NAMALWA (cell line): ENCODE data around the gene BEST1.
A peak's percentile ranks its signal among the peaks of the same experiment; 100 is the strongest.
"Not testable (repeated sequence)": the region's sequence is repeated elsewhere in the genome, so short reads cannot be mapped to it uniquely, and the experiment has no call there.

ENCODE experiments used
- DNase-seq: peaks from one replicate; pipeline ENCODE4 v3.0.0-alpha.2; 2015; ENCODE audit warnings: low spot score

BEST1 gene

DNA sequence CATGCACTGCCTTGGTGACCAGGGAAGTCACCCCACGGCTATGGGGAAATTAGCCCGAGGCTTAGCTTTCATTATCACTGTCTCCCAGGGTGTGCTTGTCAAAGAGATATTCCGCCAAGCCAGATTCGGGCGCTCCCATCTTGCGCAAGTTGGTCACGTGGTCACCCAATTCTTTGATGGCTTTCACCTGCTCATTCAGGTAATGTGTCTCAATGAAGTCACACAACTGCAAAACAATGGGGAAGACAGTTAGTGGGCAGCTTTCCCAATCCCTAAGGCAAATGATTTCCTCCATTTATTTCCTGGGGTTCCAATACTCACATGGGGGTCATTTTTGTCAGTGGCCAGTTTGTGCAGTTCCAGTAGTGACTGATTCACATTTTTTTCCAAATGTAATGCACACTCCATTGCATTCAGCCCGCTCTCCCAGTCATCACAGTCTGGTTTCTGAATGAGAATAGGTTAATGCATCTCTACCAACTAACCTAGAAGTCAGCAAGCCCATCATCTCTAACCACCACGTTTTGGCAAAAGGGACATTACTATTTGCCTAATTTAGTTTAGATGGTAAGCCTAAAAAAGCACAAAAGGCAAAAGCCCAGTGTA, 14.6 kb downstream of the BEST1 start:
- DNase-seq = not testable (repeated sequence)

DNA sequence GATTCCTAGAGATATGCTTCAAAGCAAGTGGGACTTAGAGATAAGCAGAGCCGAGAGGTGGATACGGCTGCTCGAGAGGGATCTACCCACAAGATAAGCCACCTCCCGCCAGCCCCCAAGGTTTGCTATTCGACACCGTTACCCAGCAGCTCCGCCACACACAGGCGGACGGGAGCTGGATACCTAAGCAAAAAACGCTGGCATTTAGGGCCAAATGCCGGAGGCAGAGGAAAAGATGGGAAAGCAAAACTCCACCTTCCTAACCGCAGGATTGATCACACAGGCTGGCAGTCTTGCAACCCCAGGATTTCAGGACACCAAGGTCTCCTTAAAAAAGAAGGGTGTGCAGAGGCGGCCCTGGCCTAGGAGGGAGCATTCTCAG, 16.6 kb downstream of the BEST1 start:
- DNase-seq = peak; percentile 56

DNA sequence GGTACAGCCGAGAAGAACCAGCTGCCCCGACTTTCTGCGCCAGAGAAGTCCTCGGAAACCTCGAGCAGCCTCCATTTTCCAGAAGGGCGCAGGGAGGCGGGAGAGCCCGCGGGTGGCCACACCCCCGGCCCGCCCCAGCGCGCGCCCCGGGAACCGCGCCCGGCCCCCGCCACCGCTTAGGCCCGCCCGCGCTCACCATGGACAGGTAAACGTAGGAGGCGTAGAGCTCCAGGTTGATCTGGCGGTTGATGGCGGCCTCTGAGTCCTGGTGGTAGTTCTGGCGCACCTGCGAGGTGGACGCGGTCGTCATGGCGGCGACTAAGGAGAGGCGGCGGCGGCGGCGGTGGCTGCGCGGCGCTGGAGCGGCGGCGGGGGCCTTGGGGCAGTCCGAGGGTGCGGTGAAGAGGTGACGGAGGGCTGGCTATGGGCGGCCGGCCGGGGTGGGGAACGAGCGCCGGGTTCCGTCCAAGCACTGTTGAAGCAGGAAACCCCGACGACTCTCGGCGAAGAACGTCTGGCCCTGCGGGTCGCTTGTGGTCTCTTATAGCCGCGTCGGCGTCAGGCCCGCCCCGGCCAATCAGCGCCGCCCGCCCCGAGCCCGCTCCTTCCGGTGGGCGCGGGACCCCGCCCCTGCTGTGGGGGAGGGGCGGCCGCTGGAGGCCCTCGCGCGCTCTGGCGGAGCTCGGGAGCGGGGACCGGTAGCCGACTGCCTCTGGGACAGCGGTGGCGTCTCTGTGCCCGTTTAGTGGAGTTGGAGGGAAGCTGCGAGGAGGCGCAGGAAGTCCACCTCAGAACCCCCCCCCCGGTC, 17.2 kb downstream of the BEST1 start, which contains the start of gene FTH1:
Gene FTH1, minus strand, starts transcription at position 519 of the 808 bp plus-strand sequence. Its CDS starts 209 bp downstream, at position 310.
- peak; percentile 91 for DNase-seq

DNA sequence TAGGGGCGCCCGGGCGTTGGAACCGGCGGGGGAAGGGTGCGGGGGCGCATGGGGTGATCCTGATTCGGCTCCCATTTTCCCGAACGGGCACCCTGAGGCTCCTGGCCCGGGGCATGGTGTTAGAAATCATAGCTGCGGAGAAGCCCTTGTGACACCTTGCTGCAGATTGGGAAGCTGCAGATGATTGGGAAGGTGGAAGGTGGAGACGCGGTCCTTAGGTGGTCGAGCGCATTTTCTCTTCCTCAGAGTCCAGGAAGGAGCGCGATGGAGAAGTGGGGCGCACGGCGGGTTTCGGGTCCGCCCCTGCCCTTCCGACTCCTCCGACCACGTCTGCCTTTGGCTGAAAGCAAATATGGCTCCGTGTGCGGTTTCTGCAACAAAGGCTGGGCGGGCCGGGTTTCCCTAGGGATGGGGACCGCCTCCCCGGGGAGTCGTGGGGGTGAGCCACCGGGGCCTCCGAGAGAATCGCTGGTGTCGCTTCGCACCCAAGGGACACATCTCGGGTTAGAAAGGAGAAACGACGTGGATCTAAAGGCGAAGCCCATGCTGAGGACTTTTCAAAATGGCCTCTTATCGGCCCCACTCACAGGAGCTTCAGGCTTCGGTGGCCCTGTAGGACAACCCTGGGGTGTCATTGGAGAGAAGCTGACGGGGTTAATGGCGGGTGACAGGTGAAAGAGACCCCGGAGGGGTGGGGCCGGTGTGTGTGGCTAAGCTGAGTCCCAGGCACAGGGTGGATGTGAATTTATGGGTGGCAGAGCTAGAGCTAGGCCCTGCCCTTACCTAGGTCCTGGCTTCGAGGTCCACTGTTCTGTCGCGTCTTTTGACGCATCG, 18.0 kb downstream of the BEST1 start:
- DNase-seq = peak; percentile 60

DNA sequence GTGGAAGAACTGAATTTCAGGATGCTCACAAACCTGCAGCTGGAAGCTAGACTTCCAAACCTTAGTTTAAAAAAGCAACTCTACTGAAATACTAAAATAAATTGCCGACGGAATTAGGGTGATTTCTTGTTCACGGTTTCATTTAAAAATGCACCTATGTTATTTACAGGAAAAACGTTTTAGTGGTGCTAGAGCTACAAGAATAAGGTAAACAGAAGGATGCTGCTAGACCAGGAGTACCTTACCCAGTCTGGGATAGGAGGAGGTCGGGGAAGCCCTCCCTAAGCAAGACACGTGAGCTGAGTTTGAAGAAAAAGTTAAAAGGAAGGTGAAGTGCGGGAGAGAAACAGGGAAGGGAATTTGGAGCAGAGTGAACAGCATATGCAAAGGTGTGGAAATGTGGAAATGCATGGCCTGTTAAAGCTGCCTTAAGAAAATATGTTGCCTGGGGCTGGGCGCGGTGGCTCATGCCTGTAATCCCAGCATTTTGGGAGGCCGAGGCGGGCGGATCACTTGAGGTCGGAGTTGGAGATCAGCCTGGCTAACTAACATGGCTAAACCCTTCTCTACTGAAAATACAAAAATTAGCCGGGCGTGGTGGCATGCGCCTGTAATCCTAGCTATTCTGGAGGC, 18.7 kb downstream of the BEST1 start:
- DNase-seq = no peak

DNA sequence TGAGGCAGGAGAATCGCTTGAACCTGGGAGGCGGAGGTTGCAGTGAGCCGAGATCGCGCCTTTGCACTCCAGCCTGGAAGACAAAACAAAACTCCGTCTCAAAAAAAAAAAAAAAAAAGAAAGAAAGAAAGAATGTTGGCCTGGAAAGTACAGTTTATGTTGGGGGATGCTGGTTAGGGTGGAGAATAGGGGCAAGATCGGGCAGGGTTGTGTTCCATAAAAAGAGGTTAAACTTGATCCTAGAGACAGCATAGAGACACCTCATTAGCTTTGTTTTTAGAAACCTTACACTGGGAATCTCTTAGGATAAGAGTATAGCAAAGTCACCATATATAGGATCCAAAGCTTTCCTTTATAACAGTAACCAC, 19.2 kb downstream of the BEST1 start:
- no peak for DNase-seq

DNA sequence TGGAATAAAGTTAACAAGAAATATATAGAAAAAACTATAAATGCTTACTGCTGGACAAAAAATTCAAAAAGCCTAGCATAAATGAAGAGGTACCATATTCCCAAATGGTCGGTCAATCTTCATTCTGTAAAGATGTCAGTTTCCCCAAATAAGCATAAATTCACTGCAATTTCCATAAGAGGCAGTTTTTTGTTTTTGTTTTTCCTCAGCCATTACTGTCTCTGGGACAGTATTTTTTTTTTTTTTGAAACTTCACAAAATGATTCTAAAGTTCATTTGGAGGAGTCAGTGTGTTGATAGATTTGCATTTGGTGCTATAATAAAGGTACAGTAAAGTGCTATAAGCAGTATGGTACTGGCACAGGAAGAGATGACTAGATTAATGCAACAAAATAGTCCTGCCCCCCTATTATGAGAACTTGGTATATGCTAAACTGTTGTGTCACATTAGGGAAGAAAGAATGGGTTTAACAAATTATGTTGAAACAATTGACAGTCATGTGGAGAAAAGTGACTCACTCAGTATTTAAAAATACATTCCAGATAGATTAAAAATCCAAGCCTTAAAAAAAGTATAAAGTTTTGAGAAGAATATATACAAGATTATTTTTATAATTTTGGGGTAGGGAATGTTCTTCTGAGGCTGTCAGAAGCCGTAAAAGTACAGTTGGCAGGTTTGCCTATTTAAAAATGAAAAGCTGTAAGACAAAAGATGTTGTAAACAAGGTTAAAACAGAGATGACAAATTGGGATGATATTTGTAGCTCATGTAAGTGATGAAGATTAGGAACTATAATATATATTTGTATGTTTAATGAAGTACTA, 19.9 kb downstream of the BEST1 start:
- no peak for DNase-seq

DNA sequence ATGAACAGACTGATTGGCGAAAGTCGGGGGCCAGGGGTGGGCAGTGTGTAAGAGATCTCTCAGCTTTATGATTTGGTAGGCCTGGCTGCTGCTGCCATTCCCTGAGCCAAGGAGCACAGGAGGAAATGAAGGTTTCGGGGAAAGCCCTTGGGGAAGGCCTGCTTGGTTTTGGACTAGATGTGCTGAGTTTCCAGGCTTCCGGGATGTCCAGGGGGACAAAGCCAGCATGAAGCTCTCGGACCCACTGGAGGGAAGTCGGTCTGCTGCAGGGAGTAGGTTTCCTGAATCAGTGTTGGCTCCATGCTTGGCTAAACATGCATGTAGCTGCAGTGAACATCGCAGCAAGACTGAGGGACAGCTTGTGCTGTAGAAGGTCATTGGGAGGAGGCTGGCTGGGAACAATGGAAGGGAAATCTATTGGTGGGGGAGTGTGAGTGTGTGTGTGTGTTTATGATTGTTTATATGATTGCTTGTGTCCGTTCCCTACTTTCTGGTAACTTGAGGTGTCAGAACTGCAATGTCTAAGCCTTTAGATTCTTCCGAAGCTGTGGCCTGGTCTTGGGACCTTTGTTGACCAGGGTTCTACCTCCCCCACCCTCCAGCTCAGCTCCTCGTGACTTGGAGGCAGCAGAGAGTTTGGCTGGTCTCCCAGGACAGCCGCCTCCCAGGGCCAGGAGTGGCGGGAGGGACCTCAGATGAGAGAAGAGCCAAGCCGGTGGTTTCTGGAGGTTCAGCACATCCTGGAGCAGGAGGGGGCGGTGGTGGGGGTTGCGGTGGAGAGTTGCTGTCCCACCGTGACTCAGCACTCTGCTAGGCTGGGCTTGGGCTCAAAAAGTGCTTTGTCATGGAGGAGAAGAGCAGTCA, 21.3 kb downstream of the BEST1 start:
- peak; percentile 37 for DNase-seq

DNA sequence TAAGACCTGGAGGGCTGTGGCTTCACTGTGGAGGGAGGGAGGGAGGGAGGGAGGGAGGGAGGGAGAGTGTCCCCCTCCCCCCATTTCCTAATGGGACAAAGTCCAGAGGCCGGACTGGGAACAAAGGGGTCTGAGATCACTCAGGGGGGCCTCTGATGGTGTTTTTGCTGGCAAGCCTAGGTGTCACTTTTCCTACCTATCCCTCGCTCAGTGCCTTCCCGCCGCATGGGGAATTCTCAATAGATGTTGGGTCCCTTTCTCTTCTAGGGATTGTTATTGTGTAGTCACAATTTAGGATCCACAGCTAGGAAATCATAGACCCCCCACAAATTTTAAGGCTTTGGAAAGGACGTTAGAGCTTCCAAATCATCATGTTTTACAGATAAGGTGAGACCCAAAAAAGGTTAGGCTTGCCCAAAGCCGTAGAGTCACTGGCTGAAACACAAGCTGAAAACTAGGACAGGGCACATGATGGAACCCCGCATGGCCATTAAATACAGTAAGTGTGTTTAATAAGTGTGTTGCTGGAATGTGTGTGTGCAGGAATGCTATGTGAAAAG, 22.0 kb downstream of the BEST1 start:
- DNase-seq = no peak

DNA sequence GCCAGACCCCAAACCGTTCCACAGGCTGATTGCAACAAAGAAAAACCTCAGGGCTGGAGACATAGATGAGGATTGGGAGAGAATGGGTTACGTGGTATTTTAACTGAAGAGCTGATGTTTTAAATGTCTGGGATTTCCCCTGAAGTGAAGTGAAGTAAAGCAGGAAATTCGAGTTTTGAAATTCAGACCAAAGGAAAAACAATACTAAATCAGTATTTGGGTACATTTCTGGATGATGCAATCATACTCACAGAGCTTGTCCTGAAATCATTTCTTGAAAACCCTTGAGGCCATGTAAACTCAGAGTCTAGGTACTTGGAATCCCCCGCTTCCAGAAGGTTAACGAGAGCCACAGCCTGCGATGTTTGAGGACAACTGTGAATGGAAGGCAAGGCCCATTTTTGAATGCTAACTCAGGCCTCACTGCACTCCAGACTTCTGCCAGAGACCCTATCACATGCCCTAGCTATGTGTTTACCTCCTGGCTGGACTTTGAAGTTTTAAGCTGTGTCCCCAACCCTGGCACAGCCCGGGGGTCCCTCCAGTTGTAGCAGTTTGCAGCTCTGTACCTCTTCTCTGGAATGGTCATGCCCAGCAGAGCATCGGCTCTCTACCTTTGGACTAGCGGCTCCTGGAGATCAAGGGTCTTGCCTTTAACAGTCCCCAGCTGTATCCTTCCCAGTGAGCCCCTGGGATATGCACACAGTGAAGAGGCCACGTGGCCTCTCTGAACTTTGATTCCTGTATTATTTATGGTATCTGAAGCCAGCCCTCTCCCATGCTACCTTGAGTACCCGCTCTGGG, 22.7 kb downstream of the BEST1 start:
- DNase-seq = no peak

DNA sequence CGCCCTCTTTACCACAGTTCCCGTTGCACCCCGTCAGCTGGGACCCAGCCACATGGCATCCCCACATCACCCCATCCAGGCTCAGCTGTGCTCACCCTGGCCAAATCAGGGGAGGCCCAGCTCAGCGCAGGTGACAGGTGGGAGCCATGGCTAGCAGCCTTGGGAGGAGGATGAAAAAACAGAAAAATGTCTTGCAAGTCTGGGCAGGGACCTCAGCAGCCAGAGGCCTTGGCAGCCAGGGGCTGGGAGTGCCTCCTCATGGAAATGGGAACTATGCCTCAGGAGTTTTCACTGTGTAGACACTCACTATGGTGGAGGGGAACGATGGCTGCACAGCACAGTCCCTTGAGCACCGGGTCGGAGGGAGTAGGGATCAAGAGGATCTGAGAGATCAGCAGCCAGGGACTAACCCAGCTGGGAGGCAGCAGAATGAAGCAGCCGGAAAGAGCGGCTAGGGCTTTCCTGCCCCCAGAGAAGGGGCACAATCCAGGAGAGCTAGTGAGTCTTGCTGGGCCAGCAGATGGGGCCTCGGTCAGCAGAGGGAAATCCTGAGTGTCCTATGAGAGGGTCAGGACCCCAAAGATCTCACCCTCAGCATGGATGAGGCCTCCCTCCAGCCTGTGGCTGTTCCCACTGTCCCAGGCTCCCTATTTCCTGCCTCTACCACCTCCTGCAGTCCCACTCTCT, 23.5 kb downstream of the BEST1 start:
- DNase-seq = no peak

DNA sequence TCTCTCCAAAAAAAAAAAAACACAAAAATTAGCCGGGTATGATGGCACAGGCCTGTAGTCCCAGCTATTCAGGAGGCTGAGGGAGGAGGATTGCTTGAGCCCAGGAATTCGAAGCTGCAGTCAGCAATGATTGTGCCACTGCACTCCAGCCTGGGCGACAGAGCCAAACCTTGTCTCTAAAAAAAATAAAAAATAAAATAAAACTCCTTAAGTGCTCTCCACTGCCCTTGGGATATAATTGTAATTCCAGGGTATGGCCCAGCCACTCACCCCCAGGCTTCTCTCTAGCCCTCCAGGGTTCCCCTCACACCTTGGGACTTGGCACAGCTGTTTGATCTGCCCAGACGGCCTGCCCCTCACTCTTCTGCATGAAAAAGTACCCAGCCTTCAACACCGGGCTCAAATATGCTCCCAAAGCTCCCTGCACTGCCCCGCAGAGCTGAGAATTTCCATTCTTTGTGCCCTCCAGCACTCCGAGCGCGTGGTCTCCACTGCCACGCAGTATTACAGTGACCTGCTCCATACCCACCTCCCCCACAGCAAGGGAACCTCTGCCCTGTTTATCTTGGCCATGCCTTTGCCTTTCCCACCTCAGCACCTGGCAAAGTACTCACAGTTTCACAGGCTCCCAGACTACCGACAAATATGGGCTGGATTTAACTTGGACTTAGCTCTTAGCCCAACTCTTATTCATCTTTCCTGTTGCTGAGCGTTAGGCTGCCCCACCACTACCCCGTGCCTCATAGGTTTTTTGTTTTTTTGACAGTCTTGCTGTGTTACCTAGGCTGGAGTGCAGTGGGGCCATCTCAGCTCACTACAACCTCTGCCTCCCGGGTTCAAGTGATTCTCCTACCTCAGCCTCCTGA, 24.8 kb downstream of the BEST1 start:
- DNase-seq = no peak

DNA sequence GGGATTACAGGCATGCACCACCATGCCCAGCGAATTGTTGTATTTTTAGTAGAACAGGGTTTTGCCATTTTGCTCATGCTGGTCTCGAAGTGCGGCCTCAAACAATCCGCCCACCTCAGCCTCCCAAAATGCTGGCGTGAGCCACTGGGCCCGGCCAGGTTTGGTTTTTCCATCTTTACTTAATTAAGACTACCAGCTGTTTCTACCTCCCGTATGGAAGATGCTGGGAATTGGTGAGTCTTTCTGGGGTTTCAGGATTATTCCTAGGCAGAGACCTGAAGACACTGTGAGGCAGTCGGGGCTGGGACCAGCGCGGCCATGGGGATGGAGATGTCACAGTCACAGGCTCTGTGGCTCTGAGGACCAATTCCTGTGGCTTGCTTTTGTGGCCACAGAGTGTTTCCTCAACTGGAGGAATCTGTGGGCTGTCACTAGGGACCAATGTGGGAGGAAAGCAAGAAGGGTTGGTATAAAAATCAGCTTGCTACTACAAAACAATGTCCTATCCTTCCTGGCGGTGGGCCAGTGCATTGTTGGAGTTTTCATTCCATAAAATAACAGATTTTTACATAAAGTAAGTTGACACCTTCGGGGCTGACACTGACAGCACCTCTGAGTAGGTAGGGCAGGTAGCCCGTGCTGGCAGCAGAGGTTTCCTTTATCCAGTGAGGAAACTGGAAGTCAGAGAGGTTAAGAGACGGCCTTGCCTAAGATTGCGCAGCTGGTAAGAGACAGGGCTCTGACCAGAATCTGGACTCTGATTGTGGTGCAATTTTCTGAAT, 25.7 kb downstream of the BEST1 start:
- DNase-seq = no peak

DNA sequence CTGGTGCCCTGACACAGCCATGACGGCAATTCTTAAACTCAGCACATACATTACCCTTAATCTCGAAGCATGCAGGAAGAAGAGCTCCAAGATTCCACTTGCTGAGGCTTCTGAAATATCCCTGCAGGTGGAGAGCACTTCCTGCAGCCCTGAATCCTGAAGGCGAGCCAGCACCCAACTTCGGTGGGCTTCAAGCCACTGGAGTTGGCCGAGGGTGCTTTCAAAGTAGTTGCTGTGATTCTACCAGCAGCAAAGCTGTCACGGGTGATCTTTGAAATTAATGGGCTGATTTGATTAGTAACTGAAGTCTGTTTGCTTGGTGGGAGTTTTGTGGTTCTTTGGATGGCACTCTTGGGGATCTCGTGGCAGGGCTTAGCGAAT, 26.3 kb downstream of the BEST1 start:
- no peak for DNase-seq

DNA sequence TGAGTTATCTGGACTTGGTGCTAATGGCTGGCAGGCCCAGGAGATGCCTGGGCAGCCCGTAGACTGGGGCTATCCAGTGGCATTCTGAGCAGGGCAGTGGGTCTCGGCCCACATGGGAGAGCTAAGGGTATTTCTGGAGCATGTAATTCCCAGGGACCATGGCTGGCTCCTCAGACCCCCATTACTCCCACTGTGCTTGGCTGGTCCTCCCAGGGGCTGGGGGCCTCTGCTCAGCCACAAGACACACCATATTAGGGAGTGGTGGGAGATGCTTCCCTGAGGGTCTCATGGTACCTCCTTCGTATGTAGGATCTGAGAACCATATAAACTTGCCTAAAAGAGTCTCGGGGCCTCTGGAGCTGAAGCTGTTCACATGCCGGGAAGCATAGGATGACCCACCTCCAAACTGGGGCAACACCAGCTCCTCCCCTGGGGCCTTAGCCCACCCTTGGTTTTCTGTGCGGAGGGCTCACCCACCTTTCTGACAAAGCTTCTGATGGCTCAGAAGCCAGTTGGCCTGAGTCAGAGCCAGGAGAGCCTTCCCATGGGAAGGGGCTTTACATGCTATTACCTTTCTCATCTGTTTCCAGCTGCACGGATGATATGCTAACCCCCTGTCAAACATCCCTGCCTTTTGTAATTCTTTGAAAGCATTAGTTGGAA, 26.8 kb downstream of the BEST1 start:
- no peak for DNase-seq
